ENCODE data around the gene FAN1. TPM values are rescaled to one million over a fixed set of nuclear protein-coding genes. Genes with fewer than 3 reads are reported as not detected.

FAN1 gene
- polyA plus RNA-seq, 6 donors from 2014 or later, result 3.6 to 9.3 (median 5.4) TPM

DNA sequence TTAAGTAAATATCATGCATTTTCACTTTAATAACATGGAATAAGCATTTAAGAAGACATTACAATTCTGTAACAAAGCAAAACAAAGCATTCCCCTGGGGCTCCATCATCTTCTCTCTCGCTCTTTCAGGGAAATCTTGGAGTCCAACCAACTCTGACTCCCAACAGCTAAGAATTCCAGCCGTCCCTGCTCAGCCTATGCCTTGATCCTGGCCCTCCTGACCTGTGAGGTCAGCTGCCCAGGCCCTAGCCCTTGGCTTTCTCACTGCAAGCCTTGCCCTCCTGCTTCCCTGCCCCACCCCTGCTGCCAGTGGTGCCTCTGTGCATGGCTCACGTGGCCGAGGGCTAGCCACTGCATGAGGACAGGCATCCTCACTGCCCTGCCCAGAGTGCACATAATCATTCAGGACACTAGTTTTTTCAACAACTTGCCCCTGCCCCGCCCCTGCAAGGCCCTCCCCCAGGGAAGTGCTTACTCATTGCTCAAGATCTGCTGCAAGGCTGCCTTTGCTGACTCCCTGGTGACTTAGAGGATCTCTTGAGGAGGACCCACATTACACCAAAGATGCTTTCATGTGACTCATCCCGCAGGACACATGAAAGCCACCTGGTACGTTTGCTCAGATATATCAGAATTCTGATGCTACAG is 50.1 kb downstream of the FAN1 start:
- ATAC-seq (ENCODE audit: low read depth in 2 of 2), result no peak
- Mint-ChIP-seq H3K27me3 (no peaks in the 10 kb centered on the region), H3K27ac (peak overlapping the region in 2 of 6 donors; percentile 13 to 75), H3K9me3 (peaks cover 0 to 2% (median 0%) of the 10 kb centered on the region in 7 donors), H3K4me1 (peaks cover 7 to 15% (median 13%) of the 10 kb centered on the region in 3 donors), H3K36me3 (peaks cover 51 to 54% of the 10 kb centered on the region in 2 donors), H3K4me3 (peak overlapping the region in 1 of 8 donors; percentile 3)
- no peak for DNase-seq

DNA sequence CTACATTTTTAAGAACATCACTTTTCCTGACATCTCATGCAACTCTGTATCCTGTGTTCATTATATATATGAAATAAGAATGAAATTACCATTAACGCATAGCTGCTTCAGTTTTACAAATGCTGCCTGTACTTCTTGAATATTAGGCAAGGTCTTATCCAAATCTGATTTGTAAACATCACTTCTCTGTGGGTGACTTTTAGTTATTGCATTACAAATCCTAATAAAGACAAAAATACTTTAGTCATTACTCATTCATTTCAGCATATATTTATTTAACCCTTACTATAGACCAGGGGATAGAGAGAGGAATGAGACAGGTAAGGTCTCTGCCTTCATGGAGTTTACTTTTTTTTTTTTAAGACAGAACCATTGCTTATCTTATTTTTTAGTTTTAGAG is 51.0 kb downstream of the FAN1 start:
- no peaks in the 10 kb centered on the region for H3K9me3 Mint-ChIP-seq
- H3K4me1 Mint-ChIP-seq, result peaks cover 14 to 18% (median 15%) of the 10 kb centered on the region in 3 donors
- H3K36me3 Mint-ChIP-seq, result peaks cover 47 to 51% of the 10 kb centered on the region in 2 donors
- DNase-seq (no peak), ATAC-seq (ENCODE audit: low read depth in 2 of 2) (no peak)
- no peaks in the 10 kb centered on the region for H3K27me3 Mint-ChIP-seq
- H3K27ac Mint-ChIP-seq, result no peak overlapping the region
- H3K4me3 Mint-ChIP-seq, result no peak overlapping the region

- H3K27ac Mint-ChIP-seq, result peak overlapping the region in 3 of 6 donors; percentile 42 to 75 (median 43)
These were observed 52.8 kb downstream of the FAN1 start for GRCh38 chr15:30956216-30957124.

DNA sequence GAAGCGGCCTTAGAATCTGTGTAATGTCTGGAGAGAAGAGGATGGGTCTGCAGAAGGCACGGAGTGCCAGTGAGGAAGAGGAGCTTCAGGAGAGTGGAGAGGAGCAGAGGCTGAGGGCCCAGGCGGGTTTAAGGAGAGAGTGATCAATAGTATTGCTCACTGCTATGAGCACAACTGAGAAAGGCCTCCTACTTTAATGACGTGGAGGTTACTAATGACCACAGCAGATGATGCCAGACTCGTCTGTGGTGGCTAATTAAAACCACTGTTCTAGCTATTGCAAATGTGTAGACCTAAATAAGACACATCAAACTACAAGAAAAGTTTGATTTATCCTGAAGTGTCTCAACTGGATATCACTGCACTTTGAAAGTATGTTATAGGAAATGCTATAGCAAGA is 54.5 kb downstream of the FAN1 start:
- Mint-ChIP-seq H3K9me3 (no peaks in the 10 kb centered on the region), H3K27me3 (no peaks in the 10 kb centered on the region), H3K27ac (peak overlapping the region in 3 of 6 donors; percentile 12 to 56 (median 48)), H3K4me1 (peaks cover 15 to 38% (median 16%) of the 10 kb centered on the region in 3 donors), H3K36me3 (peaks cover 31 to 55% of the 10 kb centered on the region in 2 donors), H3K4me3 (no peak overlapping the region)
- DNase-seq (no peak), ATAC-seq (ENCODE audit: low read depth in 2 of 2) (no peak)

More at GRCh38 chr15:30956216-30957124, 52.8 kb downstream of the FAN1 start:
- Mint-ChIP-seq H3K9me3 (no peaks in the 10 kb centered on the region), H3K4me3 (no peak overlapping the region), H3K4me1 (peaks cover 15 to 29% (median 16%) of the 10 kb centered on the region in 3 donors), H3K36me3 (peaks cover 37 to 57% of the 10 kb centered on the region in 2 donors), H3K27me3 (no peaks in the 10 kb centered on the region)
- ATAC-seq (ENCODE audit: low read depth in 2 of 2) (no peak), DNase-seq (no peak)

DNA sequence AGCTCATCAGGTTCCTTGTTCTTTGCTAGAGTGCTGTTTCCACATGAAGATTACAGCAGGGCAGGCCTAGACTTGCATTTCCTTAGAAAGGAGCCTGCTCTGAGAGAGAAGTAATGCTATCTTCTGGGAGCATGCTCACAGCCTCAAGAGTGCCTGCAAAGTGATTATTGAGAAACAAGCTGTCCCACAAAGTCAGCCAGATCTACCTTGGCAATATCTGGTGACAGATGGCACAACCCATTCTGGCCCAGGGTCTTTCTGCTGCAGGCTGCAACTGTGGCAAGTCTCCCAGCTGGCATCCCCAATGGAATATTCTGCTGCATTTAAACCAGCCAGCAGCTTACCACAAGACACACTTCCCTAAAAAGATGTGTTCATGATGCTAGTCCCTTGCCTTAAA is 58.4 kb downstream of the FAN1 start:
- Mint-ChIP-seq H3K36me3 (peaks cover 21 to 38% of the 10 kb centered on the region in 2 donors), H3K9me3 (no peaks in the 10 kb centered on the region), H3K27ac (peak overlapping the region in 5 of 6 donors; percentile 13 to 74 (median 63)), H3K4me3 (no peak overlapping the region), H3K4me1 (peaks cover 20 to 48% (median 21%) of the 10 kb centered on the region in 3 donors), H3K27me3 (no peaks in the 10 kb centered on the region)
- ATAC-seq (ENCODE audit: low read depth in 2 of 2), result no peak
- DNase-seq, result no peak

DNA sequence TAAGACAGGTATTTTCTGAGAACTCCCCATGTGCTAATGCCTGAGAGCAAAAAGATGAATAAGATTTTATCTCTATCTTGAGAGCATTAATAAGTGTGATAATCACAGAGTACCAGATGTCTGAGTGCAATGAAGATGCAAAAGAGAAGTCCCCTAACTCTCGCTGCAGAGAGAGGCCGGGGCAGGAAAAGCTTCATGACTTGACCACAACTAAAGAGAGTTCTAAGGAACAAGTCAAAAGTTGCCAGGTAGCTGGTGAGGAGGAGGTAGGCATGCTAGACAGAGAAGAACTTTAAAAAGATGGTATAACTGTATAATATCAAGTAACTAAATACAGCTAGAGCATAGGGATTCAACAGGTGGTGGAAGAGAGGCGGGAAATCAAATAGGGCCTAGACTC is 58.9 kb downstream of the FAN1 start:
- Mint-ChIP-seq H3K4me1 (peaks cover 17 to 46% (median 20%) of the 10 kb centered on the region in 3 donors), H3K36me3 (peaks cover 17 to 33% of the 10 kb centered on the region in 2 donors), H3K27me3 (no peaks in the 10 kb centered on the region), H3K27ac (peak overlapping the region in 4 of 6 donors; percentile 39 to 74 (median 68)), H3K9me3 (no peaks in the 10 kb centered on the region), H3K4me3 (no peak overlapping the region)
- ATAC-seq (ENCODE audit: low read depth in 2 of 2), result no peak
- no peak for DNase-seq

DNA sequence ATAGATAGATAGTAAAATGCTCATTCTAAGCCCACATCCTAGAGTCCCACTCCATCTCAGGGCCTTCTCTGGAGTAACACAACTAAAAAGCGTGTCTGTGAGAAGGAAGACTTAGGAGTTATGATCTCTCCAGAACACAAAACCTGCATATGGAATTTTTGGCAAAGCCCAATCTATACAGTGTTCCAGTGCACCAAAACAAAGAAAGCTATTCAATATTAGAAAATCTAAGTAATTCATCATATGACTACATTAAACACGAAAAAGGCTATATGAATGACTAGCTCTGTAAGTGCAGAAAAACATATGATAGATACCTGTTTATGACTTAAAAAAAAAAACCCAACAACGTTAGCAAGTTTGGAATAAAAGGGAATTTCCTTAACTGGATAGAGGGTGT is 60.0 kb downstream of the FAN1 start:
- Mint-ChIP-seq H3K27ac (no peak overlapping the region), H3K9me3 (no peaks in the 10 kb centered on the region), H3K27me3 (no peaks in the 10 kb centered on the region), H3K4me1 (peaks cover 13 to 42% (median 22%) of the 10 kb centered on the region in 3 donors), H3K36me3 (peaks cover 11 to 26% of the 10 kb centered on the region in 2 donors), H3K4me3 (no peak overlapping the region)
- ATAC-seq (ENCODE audit: low read depth in 2 of 2) (no peak), DNase-seq (no peak)

DNA sequence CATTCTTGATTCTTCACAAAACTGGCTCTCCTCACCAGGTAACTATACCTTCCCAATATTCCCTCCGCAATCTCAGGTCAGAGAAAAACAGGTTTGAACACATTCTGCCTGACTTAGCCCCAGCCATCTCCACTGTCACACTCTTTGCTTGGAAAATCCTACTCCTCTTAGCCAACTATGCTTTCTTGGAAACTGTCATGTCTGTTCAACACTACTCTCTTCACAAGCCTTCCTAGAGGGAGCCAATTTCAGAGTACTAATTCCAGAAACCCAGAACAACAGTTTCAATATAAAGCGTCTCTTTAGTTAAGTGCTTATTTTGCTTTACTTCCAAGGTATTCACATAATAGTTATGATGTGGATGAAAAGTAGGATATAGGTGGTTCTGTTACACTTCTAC is 66.0 kb downstream of the FAN1 start:
- DNase-seq (no peak), ATAC-seq (ENCODE audit: low read depth in 2 of 2) (no peak)
- peak overlapping the region in 5 of 6 donors; percentile 9 to 81 (median 26) for H3K27ac Mint-ChIP-seq
- peak overlapping the region in 3 of 8 donors; percentile 4 to 38 (median 33) for H3K4me3 Mint-ChIP-seq
- no peaks in the 10 kb centered on the region for H3K27me3 Mint-ChIP-seq
- H3K9me3 Mint-ChIP-seq, result no peaks in the 10 kb centered on the region
- H3K36me3 Mint-ChIP-seq, result peaks cover 0 to 26% of the 10 kb centered on the region in 2 donors
- peaks cover 39 to 50% (median 43%) of the 10 kb centered on the region in 3 donors for H3K4me1 Mint-ChIP-seq

- Mint-ChIP-seq H3K27ac (peak overlapping the region in 1 of 6 donors; percentile 33), H3K36me3 (peaks cover 0 to 26% of the 10 kb centered on the region in 2 donors), H3K4me1 (peaks cover 44 to 70% (median 50%) of the 10 kb centered on the region in 3 donors), H3K4me3 (no peak overlapping the region), H3K9me3 (no peaks in the 10 kb centered on the region), H3K27me3 (no peaks in the 10 kb centered on the region)
- ATAC-seq (ENCODE audit: low read depth in 2 of 2) (no peak), DNase-seq (no peak)
These were observed 69.7 kb downstream of the FAN1 start for GRCh38 chr15:30973379-30973778.

- Mint-ChIP-seq H3K4me3 (no peak overlapping the region), H3K27me3 (no peaks in the 10 kb centered on the region), H3K4me1 (peaks cover 46 to 72% (median 51%) of the 10 kb centered on the region in 3 donors), H3K27ac (no peak overlapping the region), H3K36me3 (peaks cover 1 to 26% of the 10 kb centered on the region in 2 donors), H3K9me3 (no peaks in the 10 kb centered on the region)
- DNase-seq (no peak), ATAC-seq (ENCODE audit: low read depth in 2 of 2) (no peak)
These were observed 70.4 kb downstream of the FAN1 start for GRCh38 chr15:30974112-30974511.

DNA sequence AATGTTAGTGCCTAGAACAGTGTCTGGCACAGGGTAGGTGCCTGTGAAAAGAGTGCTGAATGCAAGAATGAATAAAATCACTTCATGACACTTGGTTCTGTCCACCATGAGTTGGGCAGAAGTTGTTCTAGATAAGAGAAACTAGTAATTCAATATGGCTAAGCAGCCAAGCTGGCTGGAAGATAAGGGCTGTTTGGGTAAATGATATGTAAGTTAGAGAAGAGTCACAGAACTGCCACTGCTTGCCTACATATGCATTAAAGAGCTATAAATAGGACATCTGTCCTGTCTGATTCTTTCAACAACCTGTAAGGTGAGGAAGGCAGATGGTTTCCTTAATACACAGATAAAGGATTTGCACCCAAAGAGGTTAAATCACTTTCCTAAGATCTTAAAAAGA is 74.6 kb downstream of the FAN1 start:
- H3K27me3 Mint-ChIP-seq, result no peaks in the 10 kb centered on the region
- H3K27ac Mint-ChIP-seq, result peak overlapping the region in 3 of 6 donors; percentile 72 to 91 (median 74)
- ATAC-seq (ENCODE audit: low read depth in 2 of 2), result no peak
- H3K9me3 Mint-ChIP-seq, result peaks cover 0 to 3% (median 0%) of the 10 kb centered on the region in 7 donors
- DNase-seq, result no peak
- H3K4me3 Mint-ChIP-seq, result peak overlapping the region in 3 of 8 donors; percentile 6 to 89 (median 68)
- peaks cover 56 to 79% (median 57%) of the 10 kb centered on the region in 3 donors for H3K4me1 Mint-ChIP-seq
- H3K36me3 Mint-ChIP-seq, result peaks cover 23 to 32% of the 10 kb centered on the region in 2 donors

DNA sequence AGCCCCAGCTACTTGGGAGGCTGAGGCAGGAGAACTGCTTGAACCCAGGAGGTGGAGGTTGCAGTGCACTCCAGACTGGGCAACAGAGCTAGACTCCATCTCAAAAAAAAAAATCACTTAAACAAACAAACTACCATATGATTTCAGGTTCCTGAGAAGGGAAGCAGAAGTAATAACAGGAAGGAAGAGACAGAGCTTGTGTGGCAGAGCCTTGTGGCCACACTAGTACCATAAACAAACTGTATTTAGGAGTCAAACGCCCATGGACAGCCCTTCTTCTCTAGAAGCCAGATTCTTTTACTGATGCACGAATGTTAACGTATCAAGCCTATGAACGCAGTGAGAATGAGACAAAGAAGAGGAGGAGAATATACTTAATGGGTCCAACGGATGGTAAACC is 75.7 kb downstream of the FAN1 start:
- Mint-ChIP-seq H3K27me3 (no peaks in the 10 kb centered on the region), H3K4me3 (peak overlapping the region; percentile 39 to 89 (median 78)), H3K27ac (peak overlapping the region; percentile 74 to 96 (median 91)), H3K4me1 (peaks cover 63 to 85% (median 67%) of the 10 kb centered on the region in 3 donors), H3K36me3 (peaks cover 23 to 32% of the 10 kb centered on the region in 2 donors), H3K9me3 (peaks cover 0 to 3% (median 0%) of the 10 kb centered on the region in 7 donors)
- DNase-seq (peak; percentile 25), ATAC-seq (ENCODE audit: low read depth in 2 of 2) (peak; percentile 80 to 82)

- Mint-ChIP-seq H3K4me1 (peaks cover 70 to 87% (median 83%) of the 10 kb centered on the region in 3 donors), H3K9me3 (peaks cover 0 to 3% (median 0%) of the 10 kb centered on the region in 7 donors), H3K27me3 (no peaks in the 10 kb centered on the region), H3K36me3 (peaks cover 23 to 39% of the 10 kb centered on the region in 2 donors), H3K4me3 (peak overlapping the region; percentile 61 to 91 (median 80)), H3K27ac (peak overlapping the region; percentile 66 to 88 (median 77))
- ATAC-seq (ENCODE audit: low read depth in 2 of 2), result no peak
- DNase-seq, result no peak
These were observed 80.4 kb downstream of the FAN1 start for GRCh38 chr15:30984118-30984517.
